GM13976 (cell line): ENCODE data around the gene AMOTL1.
"Not testable (repeated sequence)": the region's sequence is repeated elsewhere in the genome, so short reads cannot be mapped to it uniquely, and the experiment has no call there.

Experiments used
- DNase-seq: peaks from one replicate; pipeline ENCODE4 v3.0.0; 2012; ENCODE audit warnings: low spot score
- in situ Hi-C: fragments of 300-500 bp; cut with MboI; formaldehyde crosslinking; loops from one replicate; pipeline ENCODE4 v1.12.0; 2022; ENCODE audit warnings: low sequenced_read_pairs, mixed read lengths, inconsistent platforms; ENCODE audit not compliant: unreplicated experiment
- TF ChIP-seq, protein P1 (sequence below): IDR thresholded peaks from 2 replicates; pipeline ENCODE4 v1.5.1; 2012; ENCODE audit warnings: borderline replicate concordance, mild to moderate bottlenecking; ENCODE audit not compliant: insufficient read depth; ENCODE audit errors: extremely low read depth, missing control alignments, control extremely low read depth

Gene AMOTL1

DNA sequence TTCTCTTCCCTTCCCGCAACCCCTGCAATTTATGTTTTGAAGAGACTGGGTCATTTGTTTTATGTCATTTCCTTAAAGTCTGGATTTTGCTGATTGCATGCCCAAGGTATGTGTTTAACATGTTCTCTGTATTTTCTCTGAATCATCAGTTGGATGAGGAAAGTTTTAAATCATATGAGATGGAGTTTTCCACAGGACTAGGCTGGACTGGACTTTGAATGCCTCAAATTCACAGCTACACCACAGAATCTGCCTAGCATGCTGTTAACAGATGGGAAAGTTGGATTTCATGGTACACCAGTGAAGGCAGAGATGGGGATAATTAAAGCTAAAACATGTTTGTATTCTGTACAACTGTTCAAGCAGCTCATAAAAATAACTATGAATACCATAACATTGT lies 142.6 kb downstream of the AMOTL1 start:
- in situ Hi-C loops: no loop called here
- TF ChIP-seq, protein P1, sequence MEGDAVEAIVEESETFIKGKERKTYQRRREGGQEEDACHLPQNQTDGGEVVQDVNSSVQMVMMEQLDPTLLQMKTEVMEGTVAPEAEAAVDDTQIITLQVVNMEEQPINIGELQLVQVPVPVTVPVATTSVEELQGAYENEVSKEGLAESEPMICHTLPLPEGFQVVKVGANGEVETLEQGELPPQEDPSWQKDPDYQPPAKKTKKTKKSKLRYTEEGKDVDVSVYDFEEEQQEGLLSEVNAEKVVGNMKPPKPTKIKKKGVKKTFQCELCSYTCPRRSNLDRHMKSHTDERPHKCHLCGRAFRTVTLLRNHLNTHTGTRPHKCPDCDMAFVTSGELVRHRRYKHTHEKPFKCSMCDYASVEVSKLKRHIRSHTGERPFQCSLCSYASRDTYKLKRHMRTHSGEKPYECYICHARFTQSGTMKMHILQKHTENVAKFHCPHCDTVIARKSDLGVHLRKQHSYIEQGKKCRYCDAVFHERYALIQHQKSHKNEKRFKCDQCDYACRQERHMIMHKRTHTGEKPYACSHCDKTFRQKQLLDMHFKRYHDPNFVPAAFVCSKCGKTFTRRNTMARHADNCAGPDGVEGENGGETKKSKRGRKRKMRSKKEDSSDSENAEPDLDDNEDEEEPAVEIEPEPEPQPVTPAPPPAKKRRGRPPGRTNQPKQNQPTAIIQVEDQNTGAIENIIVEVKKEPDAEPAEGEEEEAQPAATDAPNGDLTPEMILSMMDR: no peak
- DNase-seq: no peak

GRCh38 chr11:94912806-94913205 lies 144.7 kb downstream of the AMOTL1 start:
- in situ Hi-C loops: no loop called here
- DNase-seq: no peak
- TF ChIP-seq, protein P1: no peak

- in situ Hi-C loops, DNase-seq: not testable (repeated sequence)
Measured at GRCh38 chr11:94913718-94914394, 145.7 kb downstream of the AMOTL1 start.

- in situ Hi-C loops: no loop called here
- TF ChIP-seq, protein P1: no peak
- no peak for DNase-seq
Measured at GRCh38 chr11:94920311-94920710, 152.2 kb downstream of the AMOTL1 start.

DNA sequence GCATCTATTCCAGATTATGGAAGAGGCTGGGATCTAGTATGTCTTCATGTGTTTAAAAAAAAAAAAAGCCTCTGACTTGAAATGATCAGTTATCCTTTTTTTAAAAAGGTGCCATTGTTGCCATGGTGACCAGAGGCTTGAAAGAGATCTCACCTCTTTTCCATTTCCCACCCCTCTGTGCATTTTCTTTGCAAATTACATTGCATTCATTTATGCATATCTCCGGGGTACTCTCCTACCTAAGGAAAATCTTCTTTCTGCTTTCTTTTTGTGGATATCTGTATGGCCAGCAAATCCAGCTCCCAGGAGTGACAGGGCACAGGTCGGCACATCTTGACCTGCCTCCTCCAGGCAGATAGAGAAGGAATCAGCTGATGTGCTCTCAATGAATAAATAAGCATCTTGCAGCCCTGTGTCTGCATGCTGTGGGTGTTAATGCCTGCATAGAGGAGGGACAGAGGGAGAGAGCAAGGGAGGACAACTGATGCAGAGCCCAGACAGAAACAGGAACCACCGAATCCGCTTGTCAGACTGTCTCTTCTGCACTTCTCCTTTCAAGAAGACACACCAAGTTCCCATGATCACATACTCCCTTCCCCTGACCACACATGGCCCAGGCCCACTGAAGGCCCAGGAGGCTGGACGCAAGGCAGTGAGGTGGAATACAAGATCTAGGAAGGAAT lies 154.3 kb downstream of the AMOTL1 start:
- in situ Hi-C loops: no loop called here
- TF ChIP-seq, protein P1: no peak
- no peak for DNase-seq

DNA sequence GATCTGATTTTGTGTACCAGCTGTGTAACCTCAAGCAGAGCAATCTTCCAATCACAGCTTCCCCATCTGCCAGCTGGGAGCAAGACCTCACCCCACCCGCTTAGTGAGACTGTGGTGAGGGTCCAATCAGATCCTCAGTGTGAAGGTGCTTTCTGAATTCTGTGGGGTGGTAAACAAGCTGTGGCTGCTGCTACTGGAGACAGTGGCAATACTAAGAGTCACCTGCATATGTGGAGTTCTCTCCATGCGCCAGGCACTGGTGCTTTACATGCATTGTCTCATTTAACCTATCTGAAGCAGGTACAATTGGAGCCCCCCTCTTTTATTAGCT lies 154.8 kb downstream of the AMOTL1 start:
- TF ChIP-seq, protein P1: no peak

GRCh38 chr11:94924171-94924572 lies 156.0 kb downstream of the AMOTL1 start:
- in situ Hi-C loops: no loop called here
- TF ChIP-seq, protein P1: no peak
- no peak for DNase-seq

More for the DNA sequence above, 154.8 kb downstream of the AMOTL1 start:
- in situ Hi-C loops: no loop called here
- DNase-seq: no peak
